GM12878 (cell line): ENCODE results near the gene RBMS3. TPM values are rescaled to one million over a fixed set of nuclear protein-coding genes. Genes with fewer than 3 reads are reported as not detected.

ENCODE experiments used
- ATAC-seq: fragments of 200-7000 bp; cut with Tn5 transposase; 3 replicates; pipeline ENCODE4 v1.9.1; 2020; ENCODE audit warnings: mild to moderate bottlenecking, moderate library complexity
- BruUV-seq: library from RNA; stranded (reverse); fragments of 400-500 nt; replicated peaks from 2 replicates; lab custom pipeline; 2021; lab: Mats Ljungman, UMichigan
- CTCF ChIA-PET: fragments of 300-600 bp; sonication (Branson Sonifier 250); formaldehyde crosslinking; extraction: SDS; loops from one replicate; lab custom pipeline; 2021; ENCODE audit warnings: inconsistent platforms; lab: Yijun Ruan, JAX
- POLR2A ChIA-PET: fragments of 350-600 bp; formaldehyde crosslinking; extraction: SDS; loops from one replicate; lab custom pipeline; 2021; ENCODE audit warnings: inconsistent platforms; lab: Charles Lee
- RAD21 ChIA-PET: fragments of 300-600 bp; sonication (Branson Sonifier 250); formaldehyde crosslinking; loops from one replicate; lab custom pipeline; 2023; ENCODE audit warnings: antibody characterized with exemption; ENCODE audit not compliant: unreplicated experiment; lab: Charles Lee
- SMC1A ChIA-PET: fragments of 300-600 bp; sonication (Branson Sonifier 250); formaldehyde crosslinking; loops from one replicate; lab custom pipeline; 2023; ENCODE audit not compliant: unreplicated experiment, uncharacterized antibody; lab: Charles Lee
- DNase-seq: peaks from one replicate; pipeline ENCODE4 v3.0.0-alpha.2; 2011; ENCODE audit warnings: low read depth, low spot score
- FAIRE-seq: peaks from 3 replicates; lab custom pipeline; 2011; peaks lifted over from hg19 to GRCh38; lab: Jason Lieb, UNC
- H2AFZ ChIP-seq: 2 replicates; pipeline ENCODE4 v1.6.0; 2011; ENCODE audit warnings: low read depth, low read length, control low read depth; ENCODE audit not compliant: control insufficient read depth
- H3K27ac ChIP-seq: 2 replicates; pipeline ENCODE4 v1.5.1; 2011; ENCODE audit warnings: control low read depth; ENCODE audit not compliant: control insufficient read depth, insufficient read depth
- H3K27me3 ChIP-seq, 2 experiments: replicated peaks in 1 of 2; 2 replicates each; pipeline versions ENCODE4 v1.6.0 to v1.6.1; 2011; ENCODE audit warnings: low read length in 1 of 2; ENCODE audit not compliant: control insufficient read depth in 2 of 2, insufficient read depth in 2 of 2
- H3K36me3 ChIP-seq, 2 experiments: 2 replicates each; pipeline ENCODE4 v1.5.1; 2011; ENCODE audit warnings: low read length in 1 of 2; ENCODE audit not compliant: control insufficient read depth in 2 of 2, insufficient read depth in 2 of 2
- H3K4me1 ChIP-seq: 2 replicates; pipeline ENCODE4 v1.6.1; 2011; ENCODE audit warnings: mild to moderate bottlenecking, low read length, moderate library complexity, mixed read lengths; ENCODE audit not compliant: control insufficient read depth, insufficient read depth
- H3K4me2 ChIP-seq: 2 replicates; pipeline ENCODE4 v1.6.0; 2011; ENCODE audit warnings: control low read depth; ENCODE audit not compliant: control insufficient read depth, insufficient read depth
- H3K4me3 ChIP-seq: fragments of 200-600 bp; sonication (generic); 2 replicates; pipeline ENCODE4 v1.5.1; 2016
- H3K79me2 ChIP-seq: 2 replicates; pipeline ENCODE4 v1.6.0; 2011; ENCODE audit warnings: low read length; ENCODE audit not compliant: control insufficient read depth, insufficient read depth
- H3K9ac ChIP-seq: 2 replicates; pipeline ENCODE4 v1.8.0; 2011; ENCODE audit warnings: low read length, control low read depth, mixed read lengths; ENCODE audit not compliant: control insufficient read depth, insufficient read depth
- H3K9me3 ChIP-seq: replicated peaks from 3 replicates; pipeline ENCODE4 v1.5.1; 2011; ENCODE audit warnings: mild to moderate bottlenecking, low read length; ENCODE audit not compliant: control insufficient read depth, insufficient read depth
- H4K20me1 ChIP-seq: 2 replicates; pipeline ENCODE4 v1.6.0; 2011; ENCODE audit not compliant: control insufficient read depth, insufficient read depth
- BRCA1 ChIP-seq: IDR thresholded peaks from 2 replicates; pipeline ENCODE4 v1.6.1; 2011; ENCODE audit warnings: low read depth, low read length, improper control_type of control experiment
- CBX3 ChIP-seq: fragments of 200-600 bp; sonication (generic); IDR thresholded peaks from 2 replicates; pipeline ENCODE4 v1.6.1; 2016; ENCODE audit warnings: low read depth, borderline replicate concordance
- DPF2 ChIP-seq: fragments of 450-650 bp; IDR thresholded peaks from 2 replicates; pipeline ENCODE4 v1.6.1; 2017; ENCODE audit warnings: mild to moderate bottlenecking
- MLLT1 ChIP-seq: fragments of 450-650 bp; IDR thresholded peaks from 2 replicates; pipeline ENCODE4 v1.6.1; 2016; ENCODE audit warnings: mild to moderate bottlenecking
- MTA3 ChIP-seq: IDR thresholded peaks from 2 replicates; pipeline ENCODE4 v1.6.1; 2012; ENCODE audit warnings: low read length, inconsistent platforms, borderline replicate concordance
- MYC ChIP-seq: IDR thresholded peaks from 2 replicates; pipeline ENCODE4 v1.6.1; 2011; ENCODE audit warnings: mild to moderate bottlenecking, low read length, moderate library complexity, inconsistent platforms; ENCODE audit not compliant: insufficient read depth, insufficient replicate concordance, insufficient read length, severe bottlenecking
- NFYA ChIP-seq: IDR thresholded peaks from 2 replicates; pipeline ENCODE4 v1.6.1; 2011; ENCODE audit warnings: low read depth, mild to moderate bottlenecking, low read length, improper control_type of control experiment, borderline replicate concordance
- NRF1 ChIP-seq: conservative IDR thresholded peaks from 2 replicates; pipeline ENCODE4 v1.6.1; 2011; ENCODE audit warnings: mild to moderate bottlenecking, low read depth, low read length, improper control_type of control experiment
- SIN3A ChIP-seq: IDR thresholded peaks from 2 replicates; pipeline ENCODE4 v1.6.1; 2012; ENCODE audit warnings: low read depth, low read length, improper control_type of control experiment
- SMC3 ChIP-seq: IDR thresholded peaks from 2 replicates; pipeline ENCODE4 v1.6.1; 2011; ENCODE audit warnings: low read length, improper control_type of control experiment, borderline replicate concordance
- SUPT20H ChIP-seq: IDR thresholded peaks from 2 replicates; pipeline ENCODE4 v1.6.1; 2011; ENCODE audit warnings: low read depth, mild to moderate bottlenecking, low read length, moderate library complexity, borderline replicate concordance; ENCODE audit not compliant: control insufficient read depth
- TAF1 ChIP-seq: IDR thresholded peaks from 2 replicates; pipeline ENCODE4 v1.6.1; 2011; ENCODE audit warnings: mild to moderate bottlenecking, low read depth, low read length, borderline replicate concordance
- YBX1 ChIP-seq: fragments of 450-650 bp; IDR thresholded peaks from 2 replicates; pipeline ENCODE4 v1.6.1; 2016; ENCODE audit warnings: antibody characterized with exemption
- YY1 ChIP-seq: IDR thresholded peaks from 2 replicates; pipeline ENCODE4 v1.6.1; 2011; ENCODE audit warnings: low read depth, mild to moderate bottlenecking, low read length
- WGBS: methylation state at CpG from one replicate; pipeline ENCODE4 v1.1.6; 2016; ENCODE audit warnings: low lambda C conversion rate; ENCODE audit not compliant: insufficient replicate concordance, insufficient coverage; ENCODE audit errors: missing lambda C conversion rate; 5-methylcytosine and 5-hydroxymethylcytosine counted together
- in situ Hi-C: fragments of 300-500 bp; cut with MboI; formaldehyde crosslinking; loops from 9 replicates; pipeline ENCODE4 v1.14.3; 2018; ENCODE audit warnings: mixed read lengths
- intact Hi-C: fragments of 100-400 bp; cut with micrococcal nuclease; formaldehyde crosslinking; loops from one replicate; pipeline ENCODE4 v1.14.2; 2022; ENCODE audit not compliant: unreplicated experiment
- polyA plus RNA-seq, 11 experiments: library from polyadenylated mRNA; depleted of rRNA in 4 of 11; unstranded in 6 of 11; stranded (reverse) in 5 of 11; fragments of >200 nt; fragmentation: Nextera tagmentation in 4 of 11; fragmentation: Illumina TruSeq in 1 of 11; extraction: Ambion mirVana in 4 of 11; extraction: Trizol in 1 of 11; gene quantifications; 1 replicate in 1 of 11; 2 replicates in 10 of 11; pipeline versions ENCODE4 v1.2.1 to v1.2.3, GENCODE V29; 2011 to 2016; ENCODE audit warnings: inconsistent platforms in 2 of 11, missing spikeins in 2 of 11, low read depth in 1 of 11
- total RNA-seq, 4 experiments: library from RNA; depleted of rRNA in 3 of 4; stranded (reverse); fragments of >200 nt in 3 of 4; fragmentation: Illumina TruSeq in 1 of 4; extraction: Trizol in 1 of 4; gene quantifications; 2 replicates each; pipeline versions ENCODE4 v1.2.1 to v1.2.3, GENCODE V29; 2013 to 2021
- TF ChIP-seq, protein P1 (sequence below), 3 experiments: IDR thresholded peaks in 2 of 3; conservative IDR thresholded peaks in 1 of 3; 2 replicates each; pipeline ENCODE4 v1.5.1; 2011; ENCODE audit warnings: low read depth in 3 of 3, low read length in 3 of 3, mild to moderate bottlenecking in 3 of 3, control low read depth in 2 of 3, moderate library complexity in 2 of 3, inconsistent platforms in 1 of 3, mixed read lengths in 1 of 3; ENCODE audit not compliant: control insufficient read depth in 2 of 3, insufficient read depth in 1 of 3; ENCODE audit errors: extremely low read depth in 1 of 3
- TF ChIP-seq, protein P2 (sequence below): fragments of 450-650 bp; IDR thresholded peaks from 2 replicates; pipeline ENCODE4 v1.6.1; 2017; ENCODE audit warnings: mild to moderate bottlenecking

Gene RBMS3
- total and polyA plus RNA-seq, 10 of the 15 experiments (the other 5 are each of a cell fraction or from before 2014, with no cell fraction given): 0.79 to 4.7 (median 3.1) TPM

GRCh38 chr3:30011237-30011803, 730.4 kb downstream of the RBMS3 start (continued):
- no peak for TF ChIP-seq DPF2
- no peak for TF ChIP-seq SUPT20H

DNA sequence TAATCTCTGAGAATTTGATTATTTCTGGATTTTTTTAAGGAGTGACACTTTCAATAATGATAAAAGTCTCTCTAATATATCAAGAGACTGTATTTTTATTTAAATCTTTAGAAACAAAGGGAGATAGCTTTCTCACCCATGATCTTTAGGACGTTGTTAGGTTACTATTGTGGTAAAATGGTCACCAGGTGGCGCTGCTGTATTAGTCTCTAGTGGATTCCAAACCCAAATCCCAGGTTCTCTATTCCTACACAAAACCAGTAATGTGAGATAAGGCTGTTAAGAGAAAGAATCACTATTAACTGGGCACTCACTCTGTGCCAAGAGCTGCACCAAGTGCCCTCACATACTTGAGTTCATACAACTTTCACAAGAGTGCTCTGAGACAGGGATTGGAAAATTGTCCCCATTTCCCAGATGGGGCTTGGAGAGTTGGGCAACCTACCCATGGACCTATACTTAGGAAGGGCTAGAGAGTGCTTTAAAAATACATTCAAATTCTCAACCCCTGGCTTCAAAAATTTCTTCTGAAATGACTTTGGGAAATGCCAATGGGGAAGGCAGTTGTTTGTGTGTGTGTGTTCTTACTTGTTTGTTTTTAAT, 732.2 kb downstream of the RBMS3 start:
- BruUV-seq: no TSS peak
- H3K4me1 ChIP-seq: no peaks in the 10 kb centered on the region
- no peak overlapping the region for H3K4me3 ChIP-seq
- no peak overlapping the region for H2AFZ ChIP-seq
- H4K20me1 ChIP-seq: no peaks in the 10 kb centered on the region
- intact Hi-C loops: loop anchor here (1.0 to 2.0 kb wide), 2 partner anchors 186 to 1096 kb away; no protein-coding TSS in a partner anchor
- DNase-seq (peak; percentile 8), FAIRE-seq (no peak), ATAC-seq (peak; percentile 69)
- SMC1A ChIA-PET: interaction anchor here (0.7 to 2.3 kb wide), 9 partner anchors 8 to 1098 kb away, joined by 3 to 26 read pairs (median 3); no protein-coding TSS in a partner anchor
- RAD21 ChIA-PET: interaction anchor here (0.8 to 3.4 kb wide), 4 partner anchors 26 to 249 kb away, joined by 3 to 34 read pairs (median 3); no protein-coding TSS in a partner anchor
- no peak overlapping the region for H3K9ac ChIP-seq
- POLR2A ChIA-PET: no interaction called here
- no peak overlapping the region for H3K27ac ChIP-seq
- no peaks in the 10 kb centered on the region for H3K79me2 ChIP-seq
- CTCF ChIA-PET: interaction anchor here (0.6 to 3.6 kb wide), 18 partner anchors 10 to 1097 kb away, joined by 3 to 51 read pairs (median 4); partner anchors contain the start of gene RBMS3
- in situ Hi-C loops: no loop called here
- no peak overlapping the region for H3K4me2 ChIP-seq
- H3K36me3 ChIP-seq: no peaks in the 10 kb centered on the region
- 2% methylated on average over 2 of the region's 2 CpGs for WGBS
- no peaks in the 10 kb centered on the region for H3K9me3 ChIP-seq
- no peaks in the 10 kb centered on the region for H3K27me3 ChIP-seq
- no peak for TF ChIP-seq TAF1
- TF ChIP-seq NFYA: no peak
- TF ChIP-seq MYC: no peak
- TF ChIP-seq MLLT1: no peak
- no peak for TF ChIP-seq MTA3
- TF ChIP-seq BRCA1: no peak
- no peak for TF ChIP-seq CBX3
- peak; percentile 50; the same call in 1 of the 2 replicates for TF ChIP-seq SMC3
- no peak for TF ChIP-seq SIN3A
- no peak for TF ChIP-seq YY1
- TF ChIP-seq, protein P1, sequence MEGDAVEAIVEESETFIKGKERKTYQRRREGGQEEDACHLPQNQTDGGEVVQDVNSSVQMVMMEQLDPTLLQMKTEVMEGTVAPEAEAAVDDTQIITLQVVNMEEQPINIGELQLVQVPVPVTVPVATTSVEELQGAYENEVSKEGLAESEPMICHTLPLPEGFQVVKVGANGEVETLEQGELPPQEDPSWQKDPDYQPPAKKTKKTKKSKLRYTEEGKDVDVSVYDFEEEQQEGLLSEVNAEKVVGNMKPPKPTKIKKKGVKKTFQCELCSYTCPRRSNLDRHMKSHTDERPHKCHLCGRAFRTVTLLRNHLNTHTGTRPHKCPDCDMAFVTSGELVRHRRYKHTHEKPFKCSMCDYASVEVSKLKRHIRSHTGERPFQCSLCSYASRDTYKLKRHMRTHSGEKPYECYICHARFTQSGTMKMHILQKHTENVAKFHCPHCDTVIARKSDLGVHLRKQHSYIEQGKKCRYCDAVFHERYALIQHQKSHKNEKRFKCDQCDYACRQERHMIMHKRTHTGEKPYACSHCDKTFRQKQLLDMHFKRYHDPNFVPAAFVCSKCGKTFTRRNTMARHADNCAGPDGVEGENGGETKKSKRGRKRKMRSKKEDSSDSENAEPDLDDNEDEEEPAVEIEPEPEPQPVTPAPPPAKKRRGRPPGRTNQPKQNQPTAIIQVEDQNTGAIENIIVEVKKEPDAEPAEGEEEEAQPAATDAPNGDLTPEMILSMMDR (IDR thresholded peaks at IDR 0.05 in 2 of 3, conservative IDR thresholded peaks at IDR 0.05 in 1 of 3; ENCODE audit: control insufficient read depth in 2 of 3, extremely low read depth in 1 of 3, insufficient read depth in 1 of 3, low read depth in 3 of 3, low read length in 3 of 3): peak; percentile 48 to 61 (median 48)
- TF ChIP-seq NRF1: no peak
- no peak for TF ChIP-seq YBX1
- TF ChIP-seq, protein P2, sequence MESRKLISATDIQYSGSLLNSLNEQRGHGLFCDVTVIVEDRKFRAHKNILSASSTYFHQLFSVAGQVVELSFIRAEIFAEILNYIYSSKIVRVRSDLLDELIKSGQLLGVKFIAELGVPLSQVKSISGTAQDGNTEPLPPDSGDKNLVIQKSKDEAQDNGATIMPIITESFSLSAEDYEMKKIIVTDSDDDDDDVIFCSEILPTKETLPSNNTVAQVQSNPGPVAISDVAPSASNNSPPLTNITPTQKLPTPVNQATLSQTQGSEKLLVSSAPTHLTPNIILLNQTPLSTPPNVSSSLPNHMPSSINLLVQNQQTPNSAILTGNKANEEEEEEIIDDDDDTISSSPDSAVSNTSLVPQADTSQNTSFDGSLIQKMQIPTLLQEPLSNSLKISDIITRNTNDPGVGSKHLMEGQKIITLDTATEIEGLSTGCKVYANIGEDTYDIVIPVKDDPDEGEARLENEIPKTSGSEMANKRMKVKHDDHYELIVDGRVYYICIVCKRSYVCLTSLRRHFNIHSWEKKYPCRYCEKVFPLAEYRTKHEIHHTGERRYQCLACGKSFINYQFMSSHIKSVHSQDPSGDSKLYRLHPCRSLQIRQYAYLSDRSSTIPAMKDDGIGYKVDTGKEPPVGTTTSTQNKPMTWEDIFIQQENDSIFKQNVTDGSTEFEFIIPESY: no peak
